ENCODE measurements around the gene CCDC74A.
"Not testable (repeated sequence)": the region's sequence is repeated elsewhere in the genome, so short reads cannot be mapped to it uniquely, and the experiment has no call there.

CCDC74A gene

DNA sequence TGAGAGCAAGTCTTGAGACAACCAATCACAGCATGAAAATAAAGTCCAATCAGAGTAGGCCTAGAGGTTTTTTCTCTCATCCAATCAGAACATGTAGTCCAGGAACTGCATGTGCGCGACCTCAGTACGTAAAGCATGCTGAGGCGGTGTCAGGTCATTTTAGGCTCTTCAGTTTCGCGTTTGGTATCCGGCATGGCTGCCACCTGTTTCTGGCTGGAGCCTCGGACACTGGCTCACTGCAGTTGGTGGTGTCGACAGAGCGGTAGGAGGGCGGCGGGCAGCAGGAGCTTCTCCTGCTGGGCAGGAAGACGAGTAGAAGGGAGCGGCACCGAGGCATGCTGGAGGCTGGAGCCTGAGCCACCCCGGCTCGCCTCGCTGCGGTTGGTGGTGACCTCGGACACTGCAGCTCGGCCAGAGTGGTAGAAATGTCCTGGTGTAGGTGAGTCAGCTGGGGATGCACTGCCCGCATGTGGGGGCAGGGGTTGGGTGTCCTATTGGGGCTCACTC, 15.8 kb downstream of the CCDC74A start:
- TF ChIP-seq, protein P1, sequence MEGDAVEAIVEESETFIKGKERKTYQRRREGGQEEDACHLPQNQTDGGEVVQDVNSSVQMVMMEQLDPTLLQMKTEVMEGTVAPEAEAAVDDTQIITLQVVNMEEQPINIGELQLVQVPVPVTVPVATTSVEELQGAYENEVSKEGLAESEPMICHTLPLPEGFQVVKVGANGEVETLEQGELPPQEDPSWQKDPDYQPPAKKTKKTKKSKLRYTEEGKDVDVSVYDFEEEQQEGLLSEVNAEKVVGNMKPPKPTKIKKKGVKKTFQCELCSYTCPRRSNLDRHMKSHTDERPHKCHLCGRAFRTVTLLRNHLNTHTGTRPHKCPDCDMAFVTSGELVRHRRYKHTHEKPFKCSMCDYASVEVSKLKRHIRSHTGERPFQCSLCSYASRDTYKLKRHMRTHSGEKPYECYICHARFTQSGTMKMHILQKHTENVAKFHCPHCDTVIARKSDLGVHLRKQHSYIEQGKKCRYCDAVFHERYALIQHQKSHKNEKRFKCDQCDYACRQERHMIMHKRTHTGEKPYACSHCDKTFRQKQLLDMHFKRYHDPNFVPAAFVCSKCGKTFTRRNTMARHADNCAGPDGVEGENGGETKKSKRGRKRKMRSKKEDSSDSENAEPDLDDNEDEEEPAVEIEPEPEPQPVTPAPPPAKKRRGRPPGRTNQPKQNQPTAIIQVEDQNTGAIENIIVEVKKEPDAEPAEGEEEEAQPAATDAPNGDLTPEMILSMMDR (IDR thresholded peaks at IDR 0.05; ENCODE audit: low read depth, low read length) = no peak
- no peaks in the 10 kb centered on the region for H3K27me3 ChIP-seq
- no peak for DNase-seq
- H3K4me1 ChIP-seq = no peaks in the 10 kb centered on the region
- H3K4me3 ChIP-seq (ENCODE audit: low read depth, low read length) = no peak overlapping the region
- no peaks in the 10 kb centered on the region for H3K9me3 ChIP-seq
- H3K36me3 ChIP-seq = no peaks in the 10 kb centered on the region

DNA sequence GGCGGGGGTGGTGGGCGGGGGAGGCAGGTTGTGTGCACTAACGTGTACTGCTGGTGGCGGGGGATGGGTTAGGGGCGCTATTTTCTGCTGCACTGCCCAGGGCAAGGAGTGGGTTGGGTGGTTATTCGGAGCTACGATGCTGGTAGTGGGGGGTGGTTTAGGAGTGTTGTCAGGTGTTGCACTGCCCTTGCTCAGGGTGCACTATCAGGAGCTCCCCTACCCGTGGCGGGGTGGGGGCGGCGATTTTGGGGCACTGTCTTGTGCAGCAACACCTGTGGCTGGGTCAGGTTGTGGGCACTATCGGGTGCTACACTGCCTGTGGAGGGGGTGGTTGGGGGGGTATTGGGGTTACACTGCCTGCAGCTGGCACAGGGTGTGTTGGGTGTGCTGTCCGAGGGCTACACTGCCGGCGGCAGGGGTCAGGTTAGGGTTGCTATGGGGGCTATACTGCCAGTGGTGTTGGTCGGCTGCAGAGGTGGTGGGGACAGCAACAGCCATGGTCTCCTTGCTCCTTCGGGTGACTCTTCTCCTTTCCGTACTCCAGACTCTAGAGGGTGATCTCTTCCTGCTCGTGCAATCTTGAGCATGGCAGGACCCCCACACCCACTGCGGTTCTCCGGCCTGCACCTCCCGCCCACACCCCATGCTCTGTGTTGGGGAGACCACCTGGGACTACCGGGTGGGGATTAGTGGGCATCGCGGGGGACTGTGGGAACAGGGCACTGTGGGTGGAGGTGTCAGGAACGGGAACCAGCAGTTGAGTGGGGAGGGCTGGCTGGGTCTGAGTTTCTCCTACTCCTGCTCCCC, 16.5 kb downstream of the CCDC74A start:
- H3K4me3 ChIP-seq (ENCODE audit: low read depth, low read length); H3K4me1 ChIP-seq; H3K9me3 ChIP-seq; DNase-seq; H3K27me3 ChIP-seq; H3K36me3 ChIP-seq: not testable (repeated sequence)

DNA sequence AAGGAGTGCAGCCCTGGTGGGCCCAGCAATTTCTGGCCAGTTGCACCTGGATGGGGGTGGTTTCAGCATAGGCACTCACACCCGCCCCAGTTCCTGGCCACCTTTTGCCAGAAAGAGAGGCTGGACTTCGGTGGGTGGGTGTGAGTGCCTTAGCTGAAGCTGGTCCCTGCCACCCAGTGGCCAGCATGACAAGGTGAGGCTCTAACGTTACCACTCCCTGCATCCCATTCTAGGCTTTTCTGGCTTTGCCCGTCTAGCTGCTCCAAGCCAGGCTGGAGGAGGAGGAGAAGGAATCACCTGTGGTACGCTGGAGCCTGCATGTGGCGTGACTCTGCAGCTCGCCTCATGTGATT, 17.1 kb downstream of the CCDC74A start:
- H3K9me3 ChIP-seq; H3K4me1 ChIP-seq; H3K27me3 ChIP-seq; DNase-seq; H3K4me3 ChIP-seq (ENCODE audit: low read depth, low read length); H3K36me3 ChIP-seq: not testable (repeated sequence)

DNA sequence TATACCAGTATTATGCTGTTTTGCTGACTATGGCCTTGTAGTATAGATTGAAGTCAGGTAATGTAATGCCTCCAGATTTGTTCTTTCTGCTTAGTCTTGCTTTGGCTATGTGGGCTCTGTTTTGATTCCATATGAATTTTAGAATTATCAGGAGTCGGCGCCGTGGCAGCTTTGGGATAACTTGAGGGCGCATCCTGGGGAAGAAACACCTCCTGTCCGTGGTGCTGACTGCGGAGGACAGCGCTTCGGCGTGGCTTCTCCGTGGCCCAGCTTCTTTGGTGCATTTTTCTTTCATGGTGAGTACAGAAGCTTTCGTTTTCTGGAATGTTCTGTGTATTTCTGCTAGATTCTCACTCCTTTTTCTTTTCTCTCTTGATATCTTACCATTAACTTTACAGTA, 25.2 kb downstream of the CCDC74A start:
- H3K4me1 ChIP-seq = no peaks in the 10 kb centered on the region
- H3K36me3 ChIP-seq = no peaks in the 10 kb centered on the region
- no peaks in the 10 kb centered on the region for H3K9me3 ChIP-seq
- no peak overlapping the region for H3K4me3 ChIP-seq (ENCODE audit: low read depth, low read length)
- TF ChIP-seq, protein P1 (IDR thresholded peaks at IDR 0.05; ENCODE audit: low read depth, low read length) = no peak
- no peak for DNase-seq
- H3K27me3 ChIP-seq = 0 out of 2 replicates have a peak, but pooled peaks cover under 1% of the 10 kb centered on the region

DNA sequence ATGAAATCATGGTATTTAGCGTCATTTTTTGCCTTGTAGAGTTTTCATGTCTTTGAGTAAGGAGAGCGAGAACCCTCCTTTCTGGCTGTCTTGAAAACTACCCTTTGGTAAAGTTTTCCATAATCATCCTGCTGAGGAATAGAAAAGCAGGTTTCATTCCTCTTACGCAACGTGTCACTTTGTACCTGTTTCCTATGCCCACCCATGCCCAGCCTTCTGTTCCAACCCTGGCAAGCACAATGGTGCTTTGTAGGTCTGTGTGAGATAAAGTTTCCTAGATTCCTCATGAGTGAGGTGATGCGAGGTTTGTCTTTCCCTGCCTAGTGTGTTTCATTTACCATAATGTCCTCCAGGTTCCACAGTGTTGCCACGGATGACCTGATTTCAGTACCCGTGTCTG, 29.3 kb downstream of the CCDC74A start:
- no peak for DNase-seq
- Histone ChIP-seq H3K4me1 (no peaks in the 10 kb centered on the region), H3K36me3 (no peaks in the 10 kb centered on the region), H3K27me3 (0 out of 2 replicates have a peak, but pooled peaks cover 5% of the 10 kb centered on the region), H3K4me3 (ENCODE audit: low read depth, low read length) (no peak overlapping the region), H3K9me3 (no peaks in the 10 kb centered on the region)
- TF ChIP-seq, protein P1 (IDR thresholded peaks at IDR 0.05; ENCODE audit: low read depth, low read length) = no peak

DNA sequence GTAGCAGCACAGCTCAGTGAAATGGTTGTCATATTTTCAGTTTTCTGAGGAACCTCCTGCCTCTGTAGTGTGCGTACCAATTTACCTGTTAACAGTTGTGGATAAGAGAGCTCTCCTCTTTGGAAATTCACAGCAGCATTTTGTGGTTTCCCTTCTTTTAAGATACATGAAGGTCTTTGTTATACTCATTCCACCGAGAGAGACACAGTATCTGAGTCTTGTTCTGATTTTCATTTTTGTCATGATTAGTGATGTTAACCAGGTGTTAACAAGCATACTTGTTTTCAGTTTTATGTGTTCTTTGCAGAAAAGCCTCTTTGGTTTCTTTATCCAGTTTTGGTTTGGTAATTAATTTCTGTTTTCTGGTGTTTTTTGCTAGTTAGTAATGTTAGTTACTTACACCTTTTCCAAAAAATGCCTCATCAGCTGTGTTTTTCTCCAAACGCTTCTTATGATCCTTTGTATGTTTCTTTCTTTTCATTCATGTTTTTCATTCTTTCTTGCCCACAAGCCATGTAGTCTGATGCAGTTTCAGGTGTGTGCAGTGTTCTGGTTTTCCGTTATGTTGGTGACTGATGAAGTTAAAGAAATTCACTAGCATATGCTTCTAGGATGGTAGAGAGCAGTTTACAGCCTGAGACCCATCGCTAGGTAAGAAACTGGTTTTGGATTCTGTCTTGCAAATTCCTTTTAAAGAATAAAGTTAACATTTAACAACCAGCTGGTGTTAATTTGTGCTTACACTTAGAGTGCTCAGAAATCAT, 30.1 kb downstream of the CCDC74A start:
- Histone ChIP-seq H3K27me3 (0 out of 2 replicates have a peak, but pooled peaks cover 5% of the 10 kb centered on the region), H3K4me1 (no peaks in the 10 kb centered on the region), H3K9me3 (no peaks in the 10 kb centered on the region), H3K4me3 (ENCODE audit: low read depth, low read length) (no peak overlapping the region), H3K36me3 (no peaks in the 10 kb centered on the region)
- TF ChIP-seq, protein P1 (IDR thresholded peaks at IDR 0.05; ENCODE audit: low read depth, low read length) = no peak
- DNase-seq = no peak

DNA sequence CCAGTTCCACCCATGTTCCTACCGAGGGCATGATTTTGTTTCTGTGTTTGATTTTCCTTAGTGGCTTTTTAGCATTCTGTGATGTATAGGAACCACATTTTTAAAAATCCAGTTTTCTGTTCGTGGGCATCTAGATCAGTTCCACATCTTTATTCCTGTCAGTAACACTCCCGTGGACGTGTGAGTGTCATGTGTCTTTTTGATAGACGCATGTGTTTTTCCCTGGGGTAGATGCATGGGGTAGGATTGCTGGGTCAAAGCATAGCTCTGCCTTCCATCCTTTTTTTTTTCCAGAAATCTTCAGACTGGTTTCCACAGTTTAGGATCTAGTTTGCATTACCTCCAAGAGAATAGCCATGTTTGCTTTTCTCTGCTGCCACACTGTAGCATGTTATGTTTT, 38.7 kb downstream of the CCDC74A start:
- TF ChIP-seq, protein P1 (IDR thresholded peaks at IDR 0.05; ENCODE audit: low read depth, low read length) = no peak
- Histone ChIP-seq H3K4me1 (no peaks in the 10 kb centered on the region), H3K27me3 (peaks cover 4% of the 10 kb centered on the region)

More for the DNA sequence above, 38.7 kb downstream of the CCDC74A start:
- Histone ChIP-seq H3K4me3 (ENCODE audit: low read depth, low read length) (no peak overlapping the region), H3K36me3 (no peaks in the 10 kb centered on the region), H3K9me3 (no peaks in the 10 kb centered on the region)
- no peak for DNase-seq
